Adrenal gland (tissue), 12 donors: ENCODE data around the gene ASCL3. TPM values are rescaled to one million over a fixed set of nuclear protein-coding genes. Genes with fewer than 3 reads are reported as not detected.
"Not testable (repeated sequence)": the region's sequence is repeated elsewhere in the genome, so short reads cannot be mapped to it uniquely, and the experiment has no call there.

Source experiments
- DNase-seq, 7 donors: peaks; one replicate each; pipeline ENCODE4 v3.0.0-alpha.2; 2019 to 2020
- H3K27ac ChIP-seq, 5 donors: fragments of 200-600 bp; sonication (generic) in 4 of 5; 1 replicate in 3 of 5; 2 replicates in 2 of 5; pipeline versions ENCODE4 v1.5.1 to v1.8.0; 2016 to 2020; ENCODE audit warnings: mild to moderate bottlenecking in 1 of 5
- H3K27me3 ChIP-seq: fragments of 200-600 bp; 2 replicates; pipeline ENCODE4 v1.8.0; 2021
- H3K36me3 ChIP-seq, 2 donors: fragments of 200-600 bp; replicated peaks in 1 of 2; 1 replicate in 1 of 2; 2 replicates in 1 of 2; pipeline versions ENCODE4 v1.5.1 to v1.8.0; 2018 to 2022
- H3K4me1 ChIP-seq, 2 donors: fragments of 200-600 bp; replicated peaks in 1 of 2; 1 replicate in 1 of 2; 2 replicates in 1 of 2; pipeline versions ENCODE4 v1.5.1 to v1.8.0; 2018 to 2021
- H3K4me3 ChIP-seq, 4 donors: fragments of 200-600 bp; sonication (generic) in 3 of 4; one replicate each; pipeline ENCODE4 v1.5.1; 2016 to 2018
- H3K9me3 ChIP-seq, 3 donors: fragments of 200-600 bp; sonication (generic) in 1 of 3; replicated peaks in 1 of 3; 1 replicate in 2 of 3; 2 replicates in 1 of 3; pipeline versions ENCODE4 v1.5.1 to v1.8.0; 2016 to 2021
- CTCF ChIP-seq, 6 experiments: fragments of 450-650 bp in 4 of 6; fragments of 200-600 bp in 2 of 6; sonication (generic) in 1 of 6; IDR thresholded peaks; 1 replicate in 5 of 6; 2 replicates in 1 of 6; pipeline versions ENCODE4 v1.5.1 to v1.8.0; 2016 to 2021; ENCODE audit warnings: antibody characterized with exemption in 6 of 6, mild to moderate bottlenecking in 2 of 6, moderate library complexity in 1 of 6
- POLR2A ChIP-seq, 2 donors: fragments of 450-650 bp; IDR thresholded peaks; one replicate each; pipeline ENCODE4 v1.6.1; 2017; ENCODE audit warnings: antibody characterized with exemption in 2 of 2, mild to moderate bottlenecking in 2 of 2, moderate library complexity in 1 of 2
- WGBS, 4 donors: extraction: QIAGEN DNeasy Blood & Tissue Kit in 2 of 4; methylation state at CpG; one replicate each; pipeline versions ENCODE4 v1.1.5 to v1.1.7; 2013 to 2017; 5-methylcytosine and 5-hydroxymethylcytosine counted together
- intact Hi-C, 2 donors: fragments of 100-400 bp; cut with DNase I; formaldehyde crosslinking; loops; one replicate each; pipeline versions ENCODE4 v1.14.1 to v1.15.0; 2022 to 2023
- polyA plus RNA-seq, 3 donors: library from polyadenylated mRNA; stranded (reverse); fragments of 200-250 nt in 2 of 3; fragments of 350-450 nt in 1 of 3; fragmentation: Illumina TruSeq in 1 of 3; extraction: RNeasy Lipid Tissue Mini Kit (QIAGEN cat#74804) in 1 of 3; gene quantifications; one replicate each; pipeline ENCODE4 v1.2.3, GENCODE V29; 2013 to 2014
- total RNA-seq, 9 donors: library from RNA; depleted of rRNA in 4 of 9; stranded (reverse); fragments of >200 nt in 4 of 9; fragments of 120-200 nt in 1 of 9; fragmentation: NEBNext Ultra II Directional in 1 of 9; extraction: Animal tissue kit (Norgen Biotek cat#: 25700) in 1 of 9; gene quantifications; one replicate each; pipeline versions ENCODE4 v1.1.0 to v1.2.4, GENCODE V29; 2013 to 2023
- donor health status: healthy with polysubstance abuse.
- donor health status: Bipolar disorder and iron deficiency.
- donor health status: DM: yes; HTN: yes; CAD: no.
- donor health status: DM: no; HTN: no; CAD: no.
- donor health status: DM: no; HTN: no; CAD: no.
- donor health status: DM: yes; HTN: yes; CAD: no.

Gene ASCL3
- total and polyA plus RNA-seq, 12 donors = not detected

GRCh38 chr11:8985462-8985861 lies 42.6 kb upstream of the ASCL3 start:
- Histone ChIP-seq H3K36me3 (no peaks in the 10 kb centered on the region), H3K27me3 (no peaks in the 10 kb centered on the region), H3K9me3 (no peaks in the 10 kb centered on the region), H3K27ac (no peak overlapping the region), H3K4me1 (peaks cover 0 to 12% of the 10 kb centered on the region in 2 donors), H3K4me3 (no peak overlapping the region)
- WGBS, 4 donors = 88 to 98% (median 93%) methylated on average over 5 of the region's 5 CpGs
- intact Hi-C loops = no loop called here
- DNase-seq = no peak
- TF ChIP-seq POLR2A (IDR thresholded peaks at IDR 0.05) (no peak), CTCF (IDR thresholded peaks at IDR 0.05) (no peak)

- TF ChIP-seq POLR2A (IDR thresholded peaks at IDR 0.05) (no peak), CTCF (IDR thresholded peaks at IDR 0.05) (no peak)
- H3K27me3 ChIP-seq = no peaks in the 10 kb centered on the region
- H3K4me3 ChIP-seq = no peak overlapping the region
- intact Hi-C loops = no loop called here
- 63 to 87% (median 82%) methylated on average over 2 of the region's 2 CpGs for WGBS, 4 donors
- H3K27ac ChIP-seq = no peak overlapping the region
- H3K4me1 ChIP-seq = no peaks in the 10 kb centered on the region
- no peaks in the 10 kb centered on the region for H3K9me3 ChIP-seq
- H3K36me3 ChIP-seq = no peaks in the 10 kb centered on the region
- DNase-seq = no peak
Observed at GRCh38 chr11:8983552-8983951, 40.7 kb upstream of the ASCL3 start.

GRCh38 chr11:8980485-8980884 lies 37.7 kb upstream of the ASCL3 start:
- Histone ChIP-seq H3K27me3 (no peaks in the 10 kb centered on the region), H3K9me3 (no peaks in the 10 kb centered on the region), H3K27ac (no peak overlapping the region), H3K4me3 (no peak overlapping the region), H3K4me1 (no peaks in the 10 kb centered on the region), H3K36me3 (no peaks in the 10 kb centered on the region)
- intact Hi-C loops = no loop called here
- DNase-seq = no peak
- TF ChIP-seq POLR2A (IDR thresholded peaks at IDR 0.05) (no peak), CTCF (IDR thresholded peaks at IDR 0.05) (no peak)
- WGBS, 4 donors = 83 to 89% (median 86%) methylated on average over 3 of the region's 3 CpGs

- DNase-seq, H3K27me3 ChIP-seq, H3K27ac ChIP-seq, H3K4me3 ChIP-seq, intact Hi-C loops, H3K4me1 ChIP-seq, H3K9me3 ChIP-seq, H3K36me3 ChIP-seq: not testable (repeated sequence)
- 44 to 68% (median 51%) methylated on average over 5 of the region's 7 CpGs for WGBS, 4 donors
Observed at GRCh38 chr11:8979365-8979764, 36.5 kb upstream of the ASCL3 start.

- Histone ChIP-seq H3K27ac (no peak overlapping the region), H3K27me3 (no peaks in the 10 kb centered on the region), H3K36me3 (no peaks in the 10 kb centered on the region), H3K4me1 (no peaks in the 10 kb centered on the region), H3K4me3 (no peak overlapping the region), H3K9me3 (no peaks in the 10 kb centered on the region)
- intact Hi-C loops = no loop called here
- 68 to 75% (median 73%) methylated on average over 3 of the region's 3 CpGs for WGBS, 4 donors
- TF ChIP-seq POLR2A (IDR thresholded peaks at IDR 0.05) = no peak
- no peak for TF ChIP-seq CTCF (IDR thresholded peaks at IDR 0.05)
- no peak for DNase-seq
Observed at GRCh38 chr11:8973121-8973520, 30.3 kb upstream of the ASCL3 start.
